GM12891 (cell line): ENCODE measurements around the gene KRT81.

Experiments used
- PAX5 ChIP-seq: IDR thresholded peaks from 2 replicates; pipeline ENCODE4 v1.6.1; 2011; ENCODE audit warnings: low read length, moderate library complexity, mild to moderate bottlenecking; ENCODE audit not compliant: insufficient read depth, severe bottlenecking
- POLR2A ChIP-seq: IDR thresholded peaks from 2 replicates; pipeline ENCODE4 v1.6.1; 2011; ENCODE audit warnings: low read depth, low read length, control low read depth
- POLR2AphosphoS5 ChIP-seq: IDR thresholded peaks from 2 replicates; pipeline ENCODE4 v1.6.1; 2011; ENCODE audit warnings: low read depth, low read length, control low read depth
- POU2F2 ChIP-seq: IDR thresholded peaks from 2 replicates; pipeline ENCODE4 v1.6.1; 2011; ENCODE audit warnings: low read depth, mild to moderate bottlenecking, control low read depth, low read length, moderate library complexity
- SPI1 ChIP-seq: IDR thresholded peaks from 2 replicates; pipeline ENCODE4 v1.6.1; 2011; ENCODE audit warnings: low read depth, low read length, control low read depth
- TAF1 ChIP-seq: IDR thresholded peaks from 2 replicates; pipeline ENCODE4 v1.6.1; 2011; ENCODE audit warnings: low read depth, low read length, control low read depth

DNA sequence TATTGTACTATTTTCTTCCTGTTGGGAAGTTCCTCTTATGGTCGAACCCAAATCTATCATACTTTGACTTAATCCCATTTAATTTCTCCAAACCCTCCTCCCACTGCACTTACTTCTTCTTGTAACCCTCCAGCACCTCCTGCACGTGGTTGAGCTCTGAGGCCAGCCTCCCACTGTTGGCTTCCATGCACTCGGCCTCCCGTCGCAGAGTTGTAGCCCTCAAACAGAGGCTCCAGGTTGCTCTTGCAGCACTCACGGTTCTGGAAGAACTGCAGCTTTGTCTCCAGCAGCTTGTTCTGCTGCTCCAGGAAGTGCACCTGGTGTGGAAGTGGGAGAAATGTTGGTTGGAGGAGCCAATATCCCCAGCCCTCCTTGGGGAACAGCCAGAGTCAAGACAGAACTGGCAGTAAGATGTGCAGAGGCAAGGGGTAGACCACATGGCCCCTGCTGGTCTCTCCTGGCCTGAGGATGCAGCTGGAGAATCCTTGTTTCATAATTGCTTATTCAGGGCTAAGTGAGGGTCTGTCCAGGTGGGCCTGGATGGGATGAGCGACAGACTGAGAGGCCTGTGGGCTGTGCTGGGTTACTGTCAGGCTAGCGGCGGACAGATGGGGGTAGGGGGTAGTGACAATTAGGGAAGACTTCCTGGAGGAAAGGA, 35.3 kb downstream of the KRT81 start:
- TF ChIP-seq POLR2AphosphoS5 = no peak
- no peak for TF ChIP-seq POLR2A
- no peak for TF ChIP-seq SPI1
- TF ChIP-seq TAF1 = no peak
- no peak for TF ChIP-seq POU2F2
- no peak for TF ChIP-seq PAX5
